Measurements from ENCODE around the gene NT5DC1.

Gene NT5DC1

GRCh38 chr6:116268589-116269293, 168.1 kb downstream of the NT5DC1 start:
- Mint-ChIP-seq H3K36me3 (ENCODE audit: low read depth) (peaks cover 28% of the 10 kb centered on the region), H3K27ac (no peak overlapping the region), H3K27me3 (ENCODE audit: low read depth, poor library complexity) (no peaks in the 10 kb centered on the region), H3K4me1 (no peaks in the 10 kb centered on the region), H3K9me3 (peaks cover 6% of the 10 kb centered on the region), H3K4me3 (no peak overlapping the region)
- no peak for DNase-seq
- TF ChIP-seq, protein P1, sequence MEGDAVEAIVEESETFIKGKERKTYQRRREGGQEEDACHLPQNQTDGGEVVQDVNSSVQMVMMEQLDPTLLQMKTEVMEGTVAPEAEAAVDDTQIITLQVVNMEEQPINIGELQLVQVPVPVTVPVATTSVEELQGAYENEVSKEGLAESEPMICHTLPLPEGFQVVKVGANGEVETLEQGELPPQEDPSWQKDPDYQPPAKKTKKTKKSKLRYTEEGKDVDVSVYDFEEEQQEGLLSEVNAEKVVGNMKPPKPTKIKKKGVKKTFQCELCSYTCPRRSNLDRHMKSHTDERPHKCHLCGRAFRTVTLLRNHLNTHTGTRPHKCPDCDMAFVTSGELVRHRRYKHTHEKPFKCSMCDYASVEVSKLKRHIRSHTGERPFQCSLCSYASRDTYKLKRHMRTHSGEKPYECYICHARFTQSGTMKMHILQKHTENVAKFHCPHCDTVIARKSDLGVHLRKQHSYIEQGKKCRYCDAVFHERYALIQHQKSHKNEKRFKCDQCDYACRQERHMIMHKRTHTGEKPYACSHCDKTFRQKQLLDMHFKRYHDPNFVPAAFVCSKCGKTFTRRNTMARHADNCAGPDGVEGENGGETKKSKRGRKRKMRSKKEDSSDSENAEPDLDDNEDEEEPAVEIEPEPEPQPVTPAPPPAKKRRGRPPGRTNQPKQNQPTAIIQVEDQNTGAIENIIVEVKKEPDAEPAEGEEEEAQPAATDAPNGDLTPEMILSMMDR (IDR thresholded peaks at IDR 0.05), result peak; percentile 94

DNA sequence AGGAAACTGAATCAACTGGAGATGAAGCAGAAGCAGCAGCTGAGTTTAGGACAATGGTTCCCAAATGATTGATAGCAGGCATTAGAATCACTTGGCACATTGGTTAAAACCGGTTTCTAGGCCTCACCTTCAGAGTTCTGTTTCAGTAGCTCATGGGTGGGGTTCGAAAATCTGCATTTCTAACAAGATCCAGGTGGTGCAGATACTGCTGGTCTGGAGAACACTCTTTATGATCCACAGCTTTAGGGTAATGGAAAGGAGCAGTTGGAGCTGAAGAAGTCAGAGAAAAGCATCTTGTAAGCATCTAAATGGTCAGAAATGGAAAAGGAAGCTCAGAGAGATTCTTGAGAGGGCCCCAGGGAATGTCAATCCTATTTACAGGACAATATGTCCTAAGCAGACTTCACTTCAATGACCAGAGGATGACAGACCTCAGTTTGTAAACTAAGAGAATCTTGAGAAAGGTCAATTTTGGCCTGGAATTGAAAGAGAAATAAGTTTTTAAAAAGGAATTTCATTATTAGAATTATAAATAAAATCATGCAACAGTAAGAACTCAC, 170.6 kb downstream of the NT5DC1 start:
- H3K36me3 Mint-ChIP-seq (ENCODE audit: low read depth), result peaks cover 26% of the 10 kb centered on the region
- H3K27me3 Mint-ChIP-seq (ENCODE audit: low read depth, poor library complexity), result no peaks in the 10 kb centered on the region
- no peak for DNase-seq
- no peak overlapping the region for H3K27ac Mint-ChIP-seq
- TF ChIP-seq, protein P1 (IDR thresholded peaks at IDR 0.05), result no peak
- H3K4me1 Mint-ChIP-seq, result peaks cover 12% of the 10 kb centered on the region
- no peak overlapping the region for H3K4me3 Mint-ChIP-seq
- no peaks in the 10 kb centered on the region for H3K9me3 Mint-ChIP-seq

DNA sequence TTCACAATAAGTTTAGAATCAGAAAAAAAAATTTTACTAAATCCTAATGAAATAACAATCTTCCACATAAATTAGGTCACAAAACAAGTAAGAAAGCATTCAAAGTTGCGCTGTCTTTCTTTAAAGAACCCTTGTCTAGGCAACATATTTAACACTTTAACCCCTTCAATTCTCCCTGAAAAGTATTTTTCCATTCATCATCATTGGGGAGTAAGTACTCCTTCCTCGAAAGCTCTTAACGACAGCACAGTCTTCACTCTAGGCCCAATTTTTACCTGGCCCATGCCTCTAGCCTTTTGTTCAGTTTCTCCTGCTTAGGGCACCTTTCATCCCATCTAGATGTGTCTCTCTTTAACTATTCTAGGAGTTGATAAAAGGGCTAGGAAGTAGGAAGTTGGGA, 176.5 kb downstream of the NT5DC1 start:
- TF ChIP-seq, protein P1 (IDR thresholded peaks at IDR 0.05), result no peak
- no peaks in the 10 kb centered on the region for H3K27me3 Mint-ChIP-seq (ENCODE audit: low read depth, poor library complexity)

DNA sequence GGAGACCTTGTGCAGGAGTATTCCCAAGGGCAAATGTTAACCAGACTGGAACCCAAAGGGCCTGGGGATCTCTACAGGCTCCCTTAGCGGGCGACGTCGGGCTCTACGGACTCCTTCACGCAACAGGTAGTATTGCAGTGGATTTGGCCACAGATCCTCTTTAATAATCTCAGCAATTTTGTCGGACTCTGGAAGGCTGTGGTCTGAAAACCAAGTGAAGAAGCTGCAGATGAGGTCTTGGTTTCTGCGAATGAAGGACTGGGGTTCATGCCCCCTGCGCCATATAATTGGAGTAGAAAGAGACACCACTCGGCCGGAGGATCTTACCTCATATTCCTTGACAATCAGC, 177.8 kb downstream of the NT5DC1 start:
- TF ChIP-seq, protein P1 (IDR thresholded peaks at IDR 0.05), result no peak
- Mint-ChIP-seq H3K4me1 (peaks cover 67% of the 10 kb centered on the region), H3K36me3 (ENCODE audit: low read depth) (peaks cover 45% of the 10 kb centered on the region), H3K4me3 (peak overlapping the region; percentile 95), H3K27ac (peak overlapping the region; percentile 100), H3K9me3 (no peaks in the 10 kb centered on the region), H3K27me3 (ENCODE audit: low read depth, poor library complexity) (no peaks in the 10 kb centered on the region)
- no peak for DNase-seq

More for the DNA sequence above, 176.5 kb downstream of the NT5DC1 start:
- H3K9me3 Mint-ChIP-seq, result no peaks in the 10 kb centered on the region
- H3K4me1 Mint-ChIP-seq, result peaks cover 62% of the 10 kb centered on the region
- peak overlapping the region; percentile 95 for H3K4me3 Mint-ChIP-seq
- no peak for DNase-seq
- peak overlapping the region; percentile 4 for H3K27ac Mint-ChIP-seq
- H3K36me3 Mint-ChIP-seq (ENCODE audit: low read depth), result peaks cover 50% of the 10 kb centered on the region

- H3K4me3 Mint-ChIP-seq, result peak overlapping the region; percentile 95
- DNase-seq, result peak; percentile 23
- peak overlapping the region; percentile 100 for H3K27ac Mint-ChIP-seq
- H3K9me3 Mint-ChIP-seq, result no peaks in the 10 kb centered on the region
- peaks cover 43% of the 10 kb centered on the region for H3K36me3 Mint-ChIP-seq (ENCODE audit: low read depth)
- H3K27me3 Mint-ChIP-seq (ENCODE audit: low read depth, poor library complexity), result no peaks in the 10 kb centered on the region
- H3K4me1 Mint-ChIP-seq, result peaks cover 67% of the 10 kb centered on the region
- TF ChIP-seq, protein P1 (IDR thresholded peaks at IDR 0.05), result no peak
These were observed 178.2 kb downstream of the NT5DC1 start for GRCh38 chr6:116278854-116279231.

Data from nephron progenitor cell (in vitro differentiated cells).